ENCODE data around the gene CARD9. TPM values are rescaled to one million over a fixed set of nuclear protein-coding genes. Genes with fewer than 3 reads are reported as not detected.

The CARD9 gene
- total and polyA plus RNA-seq, 2 of the 4 experiments (the other 2 are of a cell fraction) = 0.36 to 1.9 TPM

GRCh38 chr9:136380381-136380780, 6.9 kb upstream of the CARD9 start:
- Histone ChIP-seq H2AK9ac (replicated peaks; ENCODE audit: low read depth, low read length, poor library complexity) (peak overlapping the region; percentile 28), H3K36me3 (ENCODE audit: control insufficient read depth, insufficient read depth, low read length) (peaks cover 54% of the 10 kb centered on the region), H3K56ac (ENCODE audit: extremely low read depth, insufficient read depth, low read length) (no peak overlapping the region), H3K9me1 (ENCODE audit: insufficient read depth, low read length) (no peaks in the 10 kb centered on the region), H4K5ac (ENCODE audit: low read depth, low read length) (no peak overlapping the region), H2AFZ (replicated peaks; ENCODE audit: low read length, poor library complexity) (no peak overlapping the region), H2BK5ac (ENCODE audit: low read depth, low read length, poor library complexity, severe bottlenecking) (no peak overlapping the region), H4K91ac (ENCODE audit: insufficient read depth, low read depth, low read length) (no peak overlapping the region), H3K79me1 (ENCODE audit: low read depth in 1 of 2, low read length in 2 of 2) (no peaks in the 10 kb centered on the region), H3K27ac (ENCODE audit: insufficient read depth, low read length) (no peak overlapping the region), H3K4me3 (ENCODE audit: insufficient read depth, low read depth, low read length) (no peak overlapping the region), H3K9me3 (ENCODE audit: control insufficient read depth, insufficient read depth, low read length) (no peaks in the 10 kb centered on the region), H3K18ac (ENCODE audit: low read depth, low read length) (no peak overlapping the region), H3K23ac (ENCODE audit: low read depth, low read length) (no peak overlapping the region), H4K8ac (ENCODE audit: low read depth in 2 of 2, low read length in 2 of 2) (no peak overlapping the region), H3K4me2 (ENCODE audit: low read depth, low read length) (no peak overlapping the region), H3K14ac (replicated peaks; ENCODE audit: low read depth, low read length) (no peak overlapping the region), H3K4ac (ENCODE audit: low read depth, low read length) (no peak overlapping the region), H2BK120ac (ENCODE audit: low read depth, low read length) (no peak overlapping the region), H2AK5ac (ENCODE audit: low read depth, low read length) (no peak overlapping the region), H4K20me1 (ENCODE audit: insufficient read depth, low read length) (no peaks in the 10 kb centered on the region), H3K27me3 (ENCODE audit: control insufficient read depth, insufficient read depth, low read length) (no peaks in the 10 kb centered on the region), H3K9ac (ENCODE audit: low read depth, low read length) (no peak overlapping the region), H2BK15ac (ENCODE audit: low read depth, low read length) (no peak overlapping the region), H2BK20ac (ENCODE audit: low read depth, low read length) (no peak overlapping the region), H3K4me1 (ENCODE audit: control insufficient read depth, insufficient read depth, low read length) (no peaks in the 10 kb centered on the region)
- ATAC-seq (ENCODE audit: low read depth) (no peak), DNase-seq (no peak)
- BruUV-seq (replicated peaks) = no TSS peak
- TF ChIP-seq POLR2A (IDR thresholded peaks at IDR 0.05; ENCODE audit: low read depth, low read length) (no peak), USF2 (IDR thresholded peaks at IDR 0.05; ENCODE audit: low read depth, low read length) (no peak), CEBPB (IDR thresholded peaks at IDR 0.05; ENCODE audit: low read depth, low read length) (no peak), CTCF (conservative IDR thresholded peaks at IDR 0.05; ENCODE audit: low read depth, low read length) (no peak), FOS (IDR thresholded peaks at IDR 0.05; ENCODE audit: low read depth, low read length) (no peak), MAFK (IDR thresholded peaks at IDR 0.05; ENCODE audit: low read depth, low read length) (no peak), RFX5 (IDR thresholded peaks at IDR 0.05; ENCODE audit: low read depth, low read length) (no peak), RCOR1 (IDR thresholded peaks at IDR 0.05; ENCODE audit: insufficient replicate concordance, low read length) (no peak), MAZ (IDR thresholded peaks at IDR 0.05; ENCODE audit: borderline replicate concordance, low read depth, low read length) (no peak), ELK1 (IDR thresholded peaks at IDR 0.05; ENCODE audit: borderline replicate concordance, low read depth, low read length) (no peak), MXI1 (IDR thresholded peaks at IDR 0.05; ENCODE audit: borderline replicate concordance, low read depth, low read length) (no peak), BHLHE40 (IDR thresholded peaks at IDR 0.05; ENCODE audit: low read depth, low read length) (no peak), NFE2L2 (IDR thresholded peaks at IDR 0.05; ENCODE audit: low read depth, low read length) (no peak), SMC3 (IDR thresholded peaks at IDR 0.05; ENCODE audit: low read depth, low read length) (no peak), CHD1 (IDR thresholded peaks at IDR 0.05; ENCODE audit: low read depth, low read length) (no peak)
- ChIA-PET CTCF (no interaction called here), POLR2A (ENCODE audit: unreplicated experiment) (no interaction called here)
- in situ Hi-C loops (cut with MboI; ENCODE audit: low sequenced_read_pairs) (no loop called here), intact Hi-C loops (cut with micrococcal nuclease) (no loop called here), dilution Hi-C loops (cut with HindIII; ENCODE audit: low sequenced_read_pairs, unreplicated experiment) (no loop called here)
- WGBS, 2 experiments (ENCODE audit: extremely low coverage in 2 of 2, insufficient read length in 1 of 2) = 100% methylated on average over 4 of the region's 17 CpGs; no CpG with 5 or more reads in 1 of the 2 experiments

Data from IMR-90 (cell line).